Stomach (tissue), 4 donors: Measurements from ENCODE around the gene TBC1D5.

ENCODE experiments used
- POLR2A ChIP-seq, 4 donors: fragments of 450-650 bp; IDR thresholded peaks; one replicate each; pipeline ENCODE4 v1.6.1; 2016; ENCODE audit warnings: antibody characterized with exemption in 4 of 4, control low read depth in 2 of 4, mild to moderate bottlenecking in 1 of 4, moderate library complexity in 1 of 4
- TF ChIP-seq, protein P1 (sequence below), 7 experiments: fragments of 450-650 bp in 4 of 7; fragments of 200-600 bp in 3 of 7; sonication (generic) in 3 of 7; IDR thresholded peaks; one replicate each; pipeline ENCODE4 v1.5.1; 2016 to 2019; ENCODE audit warnings: antibody characterized with exemption in 7 of 7, control low read depth in 2 of 7, mild to moderate bottlenecking in 1 of 7

DNA sequence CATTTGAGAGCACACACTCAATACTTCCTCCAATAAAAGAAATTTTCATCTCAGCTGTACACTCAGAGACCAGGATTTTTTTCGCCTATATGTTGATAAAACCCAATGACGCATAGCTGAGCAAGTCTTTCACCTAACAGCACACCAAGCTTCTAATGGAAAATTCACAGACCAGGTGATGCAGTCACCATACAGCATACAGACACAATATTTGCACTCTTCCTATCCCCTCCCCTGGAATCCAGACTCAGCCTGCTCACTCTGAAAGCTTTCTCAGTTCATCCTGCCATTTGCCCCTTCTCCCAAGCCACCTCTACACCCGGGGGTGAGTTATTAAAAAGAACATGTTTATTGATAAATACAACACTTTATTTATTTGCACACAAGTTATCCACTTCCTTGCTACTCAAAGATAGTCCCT is 1.7 kb downstream of the TBC1D5 start:
- peak in 1 of 4 donors; percentile 6 for TF ChIP-seq POLR2A (IDR thresholded peaks at IDR 0.05)
- TF ChIP-seq, protein P1, sequence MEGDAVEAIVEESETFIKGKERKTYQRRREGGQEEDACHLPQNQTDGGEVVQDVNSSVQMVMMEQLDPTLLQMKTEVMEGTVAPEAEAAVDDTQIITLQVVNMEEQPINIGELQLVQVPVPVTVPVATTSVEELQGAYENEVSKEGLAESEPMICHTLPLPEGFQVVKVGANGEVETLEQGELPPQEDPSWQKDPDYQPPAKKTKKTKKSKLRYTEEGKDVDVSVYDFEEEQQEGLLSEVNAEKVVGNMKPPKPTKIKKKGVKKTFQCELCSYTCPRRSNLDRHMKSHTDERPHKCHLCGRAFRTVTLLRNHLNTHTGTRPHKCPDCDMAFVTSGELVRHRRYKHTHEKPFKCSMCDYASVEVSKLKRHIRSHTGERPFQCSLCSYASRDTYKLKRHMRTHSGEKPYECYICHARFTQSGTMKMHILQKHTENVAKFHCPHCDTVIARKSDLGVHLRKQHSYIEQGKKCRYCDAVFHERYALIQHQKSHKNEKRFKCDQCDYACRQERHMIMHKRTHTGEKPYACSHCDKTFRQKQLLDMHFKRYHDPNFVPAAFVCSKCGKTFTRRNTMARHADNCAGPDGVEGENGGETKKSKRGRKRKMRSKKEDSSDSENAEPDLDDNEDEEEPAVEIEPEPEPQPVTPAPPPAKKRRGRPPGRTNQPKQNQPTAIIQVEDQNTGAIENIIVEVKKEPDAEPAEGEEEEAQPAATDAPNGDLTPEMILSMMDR (IDR thresholded peaks at IDR 0.05) = no peak
